ENCODE data around the gene EXTL2.

DNA sequence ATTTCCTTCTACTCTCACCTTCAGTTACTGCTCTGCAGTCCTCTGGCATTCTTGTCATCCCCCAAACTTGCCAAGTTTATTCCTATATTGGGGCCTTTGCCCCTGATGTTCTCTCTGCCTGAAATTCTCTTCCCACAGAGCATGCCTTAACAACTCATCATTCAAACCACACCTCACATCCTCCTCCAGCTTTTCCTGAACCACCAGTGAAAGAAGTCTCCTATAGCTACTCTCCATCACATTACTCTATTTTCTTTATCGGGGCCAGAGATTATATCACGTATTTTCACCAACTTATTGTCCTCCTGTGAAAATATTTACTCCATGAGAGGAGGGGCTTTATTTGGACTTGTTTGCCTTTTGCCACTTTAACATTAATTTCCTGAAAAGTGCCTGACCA lies 32.1 kb downstream of the EXTL2 start:
- TF ChIP-seq EZH2 (IDR thresholded peaks at IDR 0.05; ENCODE audit: low read length), result no peak
- TF ChIP-seq, protein P1, sequence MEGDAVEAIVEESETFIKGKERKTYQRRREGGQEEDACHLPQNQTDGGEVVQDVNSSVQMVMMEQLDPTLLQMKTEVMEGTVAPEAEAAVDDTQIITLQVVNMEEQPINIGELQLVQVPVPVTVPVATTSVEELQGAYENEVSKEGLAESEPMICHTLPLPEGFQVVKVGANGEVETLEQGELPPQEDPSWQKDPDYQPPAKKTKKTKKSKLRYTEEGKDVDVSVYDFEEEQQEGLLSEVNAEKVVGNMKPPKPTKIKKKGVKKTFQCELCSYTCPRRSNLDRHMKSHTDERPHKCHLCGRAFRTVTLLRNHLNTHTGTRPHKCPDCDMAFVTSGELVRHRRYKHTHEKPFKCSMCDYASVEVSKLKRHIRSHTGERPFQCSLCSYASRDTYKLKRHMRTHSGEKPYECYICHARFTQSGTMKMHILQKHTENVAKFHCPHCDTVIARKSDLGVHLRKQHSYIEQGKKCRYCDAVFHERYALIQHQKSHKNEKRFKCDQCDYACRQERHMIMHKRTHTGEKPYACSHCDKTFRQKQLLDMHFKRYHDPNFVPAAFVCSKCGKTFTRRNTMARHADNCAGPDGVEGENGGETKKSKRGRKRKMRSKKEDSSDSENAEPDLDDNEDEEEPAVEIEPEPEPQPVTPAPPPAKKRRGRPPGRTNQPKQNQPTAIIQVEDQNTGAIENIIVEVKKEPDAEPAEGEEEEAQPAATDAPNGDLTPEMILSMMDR (optimal IDR thresholded peaks at IDR 0.05 in 1 of 3, IDR thresholded peaks at IDR 0.05 in 1 of 3, conservative IDR thresholded peaks at IDR 0.05 in 1 of 3; ENCODE audit: extremely low read depth in 1 of 3, insufficient read depth in 2 of 3, low read length in 3 of 3), result no peak
